ENCODE data around the gene ITIH3. TPM values are rescaled to one million over a fixed set of nuclear protein-coding genes. Genes with fewer than 3 reads are reported as not detected.

The ITIH3 gene
- total RNA-seq, 1 experiment from 2014 or later = not detected

DNA sequence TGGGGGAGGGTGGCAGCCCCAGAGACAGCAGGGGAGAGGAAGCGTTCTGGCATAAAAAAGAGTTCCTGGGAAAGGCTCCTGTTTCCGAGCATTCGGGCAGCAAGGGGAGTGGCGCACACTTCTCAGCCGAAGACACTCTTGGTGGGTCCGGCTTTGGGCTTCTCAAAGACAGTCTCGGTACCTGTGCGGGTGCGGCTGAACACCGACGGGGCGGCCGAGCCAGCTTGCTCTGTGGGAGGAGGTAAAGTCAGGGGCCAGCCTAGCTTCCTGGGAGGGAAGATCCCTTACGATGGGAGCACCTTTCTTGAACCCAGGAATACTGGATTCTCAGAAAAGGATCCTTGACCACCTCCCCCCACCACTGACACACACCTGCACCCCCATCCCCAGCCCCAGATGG lies 38.6 kb downstream of the ITIH3 start:
- Histone ChIP-seq H2BK12ac (ENCODE audit: insufficient read length, low read depth, low read length) (no peak overlapping the region), H2BK15ac (ENCODE audit: low read depth, low read length) (no peak overlapping the region), H3K4me2 (ENCODE audit: insufficient read depth, insufficient read length, low read length) (no peak overlapping the region), H2BK120ac (ENCODE audit: low read depth, low read length, poor library complexity, severe bottlenecking) (no peak overlapping the region), H3K27me3 (ENCODE audit: insufficient read depth, low read length) (no peaks in the 10 kb centered on the region; the same call in 1 of the 2 replicates), H3K4me1 (ENCODE audit: insufficient read depth, low read length) (no peaks in the 10 kb centered on the region), H2BK20ac (ENCODE audit: low read depth, low read length, poor library complexity, severe bottlenecking) (no peak overlapping the region), H4K91ac (ENCODE audit: insufficient read length, low read depth, low read length) (no peak overlapping the region), H3K23me2 (ENCODE audit: insufficient read length, low read depth, low read length, poor library complexity, severe bottlenecking) (no peaks in the 10 kb centered on the region), H4K5ac (ENCODE audit: insufficient read length, low read depth, low read length) (no peak overlapping the region), H2AK5ac (ENCODE audit: insufficient read length, low read length) (no peak overlapping the region), H3K79me2 (ENCODE audit: insufficient read depth, low read length) (no peaks in the 10 kb centered on the region), H3K79me1 (ENCODE audit: insufficient read depth, low read depth, low read length, poor library complexity, severe bottlenecking) (no peaks in the 10 kb centered on the region), H3K27ac (ENCODE audit: insufficient read length, low read depth, low read length) (no peak overlapping the region), H3K23ac (ENCODE audit: insufficient read length, low read depth, low read length) (no peak overlapping the region), H3K18ac (ENCODE audit: insufficient read length, low read depth, low read length) (no peak overlapping the region), H2AFZ (ENCODE audit: low read length) (no peak overlapping the region), H3K9me3 (ENCODE audit: control insufficient read depth, low read depth, low read length) (no peaks in the 10 kb centered on the region), H3T11ph (ENCODE audit: low read length) (no peak overlapping the region), H4K8ac (replicated peaks; ENCODE audit: insufficient read length, low read depth, low read length) (no peak overlapping the region), H4K20me1 (ENCODE audit: control insufficient read depth, insufficient read depth, insufficient read length) (no peaks in the 10 kb centered on the region), H3K4ac (ENCODE audit: low read depth, low read length) (no peak overlapping the region), H3K14ac (ENCODE audit: insufficient read depth, low read length) (no peak overlapping the region), H3K56ac (ENCODE audit: insufficient read length, low read depth, low read length) (no peak overlapping the region), H2BK5ac (ENCODE audit: insufficient read length, low read length) (no peak overlapping the region), H3K9ac (ENCODE audit: extremely low read depth, insufficient read length, low read length) (no peak overlapping the region)
- Mint-ChIP-seq H3K9me3 (no peaks in the 10 kb centered on the region), H3K4me1 (peaks cover 19 to 31% of the 10 kb centered on the region in 2 experiments), H3K27ac (no peak overlapping the region), H3K27me3 (ENCODE audit: low read depth) (no peaks in the 10 kb centered on the region; the same call in 1 of the 2 replicates), H3K36me3 (ENCODE audit: insufficient read depth in 1 of 3, low read depth in 3 of 3) (peaks cover 0 to 6% (median 0%) of the 10 kb centered on the region in 3 experiments; a peak in 3 of 7 replicates), H3K4me3 (no peak overlapping the region)
- no CpG with 5 or more reads among the region's 14 CpGs for WGBS (ENCODE audit: extremely low coverage, insufficient read length, low lambda C conversion rate)
- no peak for DNase-seq
- TF ChIP-seq, protein P1, sequence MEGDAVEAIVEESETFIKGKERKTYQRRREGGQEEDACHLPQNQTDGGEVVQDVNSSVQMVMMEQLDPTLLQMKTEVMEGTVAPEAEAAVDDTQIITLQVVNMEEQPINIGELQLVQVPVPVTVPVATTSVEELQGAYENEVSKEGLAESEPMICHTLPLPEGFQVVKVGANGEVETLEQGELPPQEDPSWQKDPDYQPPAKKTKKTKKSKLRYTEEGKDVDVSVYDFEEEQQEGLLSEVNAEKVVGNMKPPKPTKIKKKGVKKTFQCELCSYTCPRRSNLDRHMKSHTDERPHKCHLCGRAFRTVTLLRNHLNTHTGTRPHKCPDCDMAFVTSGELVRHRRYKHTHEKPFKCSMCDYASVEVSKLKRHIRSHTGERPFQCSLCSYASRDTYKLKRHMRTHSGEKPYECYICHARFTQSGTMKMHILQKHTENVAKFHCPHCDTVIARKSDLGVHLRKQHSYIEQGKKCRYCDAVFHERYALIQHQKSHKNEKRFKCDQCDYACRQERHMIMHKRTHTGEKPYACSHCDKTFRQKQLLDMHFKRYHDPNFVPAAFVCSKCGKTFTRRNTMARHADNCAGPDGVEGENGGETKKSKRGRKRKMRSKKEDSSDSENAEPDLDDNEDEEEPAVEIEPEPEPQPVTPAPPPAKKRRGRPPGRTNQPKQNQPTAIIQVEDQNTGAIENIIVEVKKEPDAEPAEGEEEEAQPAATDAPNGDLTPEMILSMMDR (conservative IDR thresholded peaks at IDR 0.05) = no peak

Measured in H9 (cell line).